GM12801 (cell line): ENCODE results near the gene MINDY4B.

ENCODE experiments used
- CTCF ChIP-seq: IDR thresholded peaks from one replicate; pipeline ENCODE4 v1.5.1; 2011; ENCODE audit warnings: control low read depth; ENCODE audit not compliant: insufficient read length; ENCODE audit errors: extremely low read depth

Gene MINDY4B

GRCh38 chr3:150828261-150828660 is 77.0 kb downstream of the MINDY4B start:
- no peak for TF ChIP-seq CTCF

DNA sequence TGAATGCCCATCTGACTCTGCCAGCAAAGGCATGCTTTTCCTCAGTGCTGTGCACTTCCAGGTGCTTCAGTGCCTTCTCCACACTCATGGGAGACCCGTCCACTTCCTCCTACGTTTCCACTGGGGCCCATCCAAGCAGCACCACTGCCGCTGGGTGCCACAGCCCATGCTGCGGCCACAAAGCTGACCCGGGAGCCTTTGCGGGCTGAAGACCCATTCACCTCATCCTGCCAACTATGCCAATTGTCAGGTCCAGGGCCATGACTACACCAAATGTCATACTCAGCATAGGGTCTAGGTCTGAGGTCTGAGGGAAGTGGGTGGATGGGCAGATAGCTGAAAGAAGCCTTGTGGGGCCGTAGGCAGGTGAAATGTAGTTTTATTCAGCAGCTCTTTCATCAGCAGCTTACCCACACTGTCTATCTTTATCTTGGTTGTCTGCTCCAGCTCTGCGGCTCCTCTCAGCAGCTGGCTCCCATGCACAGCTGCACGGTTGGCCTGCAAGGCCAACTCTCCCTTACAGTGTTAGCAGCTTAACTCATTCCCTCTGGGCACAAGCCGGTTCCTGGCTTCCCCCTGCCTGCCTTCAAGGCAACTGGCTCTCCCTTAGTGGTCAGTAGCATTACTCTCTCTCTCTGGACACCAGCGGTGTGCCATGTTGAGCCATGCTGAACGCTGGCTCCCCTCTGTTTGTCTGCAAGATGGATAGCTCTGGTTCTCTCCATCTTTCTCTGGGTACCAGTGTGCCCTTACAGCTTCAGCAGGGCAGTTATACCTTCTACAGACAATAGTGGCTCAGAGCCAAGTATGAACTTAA is 78.6 kb downstream of the MINDY4B start:
- TF ChIP-seq CTCF, result no peak

- no peak for TF ChIP-seq CTCF
Measured at GRCh38 chr3:150825916-150826377, 79.3 kb downstream of the MINDY4B start.

- no peak for TF ChIP-seq CTCF
Measured at GRCh38 chr3:150825192-150825915, 79.9 kb downstream of the MINDY4B start.

GRCh38 chr3:150823277-150823676 is 82.0 kb downstream of the MINDY4B start:
- TF ChIP-seq CTCF, result no peak

DNA sequence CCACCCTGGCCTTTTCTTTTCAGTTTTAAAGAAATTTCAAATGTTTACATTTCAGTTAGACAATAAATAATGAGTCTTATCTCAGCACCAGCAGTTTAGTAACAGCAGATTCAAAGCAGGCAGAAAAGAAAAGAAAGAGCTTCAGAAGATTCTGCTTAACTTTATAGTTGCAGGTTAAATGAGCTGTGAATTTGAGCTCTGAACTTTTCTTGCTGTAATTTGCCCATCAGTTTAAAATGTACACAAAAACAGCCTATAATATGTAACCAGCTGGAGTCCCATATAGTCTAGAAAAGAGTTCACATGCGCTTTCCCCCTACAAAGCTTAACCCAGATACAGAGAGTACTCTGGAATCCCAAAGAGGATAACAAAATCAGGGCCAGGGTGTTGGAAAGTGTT is 82.6 kb downstream of the MINDY4B start:
- no peak for TF ChIP-seq CTCF
